ENCODE measurements around the gene DNAJB14. TPM values are rescaled to one million over a fixed set of nuclear protein-coding genes. Genes with fewer than 3 reads are reported as not detected.

Gene DNAJB14
- total RNA-seq, 1 experiment from 2014 or later, result 52.5 TPM

DNA sequence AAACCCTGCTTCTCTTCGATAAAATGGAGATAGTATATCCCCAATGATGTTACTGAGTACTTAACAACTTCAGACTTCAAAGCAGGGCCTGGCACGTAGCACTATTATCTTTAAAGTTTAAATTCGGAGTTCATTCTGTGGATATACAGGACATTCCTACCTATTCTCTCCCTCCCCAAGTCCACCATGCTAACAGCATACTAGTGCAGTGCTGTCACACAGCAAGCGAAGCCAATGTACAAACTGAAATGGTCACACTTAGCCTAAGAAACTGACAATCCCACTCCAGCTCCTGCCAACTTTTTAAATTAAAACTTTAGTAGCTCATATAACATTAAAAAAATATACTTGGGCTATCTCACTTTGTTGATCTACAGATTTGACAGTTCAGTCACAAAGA lies 1.2 kb upstream of the DNAJB14 start:
- Histone ChIP-seq H3K4me2 (ENCODE audit: low read length) (peak overlapping the region; percentile 88), H3K9me2 (ENCODE audit: insufficient read depth) (no peaks in the 10 kb centered on the region), H3K4me1 (ENCODE audit: control insufficient read depth in 1 of 2, insufficient read depth in 2 of 2, low read length in 2 of 2) (peaks cover 16 to 39% of the 10 kb centered on the region in 2 experiments; a peak in 3 of 4 replicates), H3K9ac (ENCODE audit: low read length) (peak overlapping the region; percentile 92; the same call in 1 of the 2 replicates), H2AFZ (ENCODE audit: low read depth, low read length, poor library complexity, severe bottlenecking) (no peak overlapping the region), H3K9me3 (ENCODE audit: control insufficient read depth in 1 of 2, insufficient read depth in 1 of 2, low read depth in 1 of 2, low read length in 2 of 2) (no peaks in the 10 kb centered on the region), H3K79me2 (ENCODE audit: insufficient read depth, low read length) (peaks cover 65% of the 10 kb centered on the region), H4K20me1 (ENCODE audit: insufficient read depth) (peaks cover 8% of the 10 kb centered on the region; the same call in 1 of the 2 replicates), H3K4me3 (replicated peaks in 1 of 2; ENCODE audit: low read depth in 1 of 2, low read length in 2 of 2) (peak overlapping the region; percentile 85 to 86; a peak in 3 of 4 replicates), H3K27me3 (ENCODE audit: insufficient read depth, low read length) (no peaks in the 10 kb centered on the region), H3K27ac (ENCODE audit: low read depth, low read length) (peak overlapping the region; percentile 94; the same call in 1 of the 2 replicates), H3K36me3 (ENCODE audit: control insufficient read depth in 1 of 2, insufficient read depth in 2 of 2, low read length in 2 of 2) (peaks cover 8 to 12% of the 10 kb centered on the region in 2 experiments; a peak in 3 of 4 replicates)
- TF ChIP-seq JUND (IDR thresholded peaks at IDR 0.05), result no peak
- TF ChIP-seq ZFX (IDR thresholded peaks at IDR 0.05), result no peak
- TF ChIP-seq EZH2 (IDR thresholded peaks at IDR 0.05), result no peak
- no peak for TF ChIP-seq SRF (IDR thresholded peaks at IDR 0.05; ENCODE audit: low read depth)
- no peak for TF ChIP-seq SIN3A (IDR thresholded peaks at IDR 0.05; ENCODE audit: low read depth)
- ChIA-PET POLR2A (interaction anchor here (1.5 to 1.6 kb wide), 2 partner anchors 51 to 224 kb away, joined by 3 read pairs; no protein-coding TSS in a partner anchor), CTCF (interaction anchor here (1.5 to 1.7 kb wide), 2 partner anchors 53 to 140 kb away, joined by 3 to 6 read pairs; partner anchors contain the start of gene LAMTOR3), RAD21 (ENCODE audit: low non-redundant PET in 1 of 2, low total read pairs in 2 of 2, uncharacterized antibody in 2 of 2, unreplicated experiment in 2 of 2) (no interaction called here)
- BruUV-seq (replicated peaks), result no TSS peak
- intact Hi-C loops (cut with micrococcal nuclease), result loop anchor here (5.0 kb wide), 2 partner anchors 55 to 135 kb away; partner anchors contain the start of gene LAMTOR3
- DNase-seq (ENCODE audit: low read depth, low spot score), result no peak
- ATAC-seq, result no peak

GRCh38 chr4:99947190-99947578 lies 766 bp upstream of the DNAJB14 start:
- Histone ChIP-seq H2AFZ (ENCODE audit: low read depth, low read length, poor library complexity, severe bottlenecking) (no peak overlapping the region), H3K79me2 (ENCODE audit: insufficient read depth, low read length) (peaks cover 70% of the 10 kb centered on the region), H3K9me3 (ENCODE audit: control insufficient read depth in 1 of 2, insufficient read depth in 1 of 2, low read depth in 1 of 2, low read length in 2 of 2) (no peaks in the 10 kb centered on the region), H3K9ac (ENCODE audit: low read length) (peak overlapping the region; percentile 86), H3K36me3 (ENCODE audit: control insufficient read depth in 1 of 2, insufficient read depth in 2 of 2, low read length in 2 of 2) (peaks cover 8 to 12% of the 10 kb centered on the region in 2 experiments; a peak in 3 of 4 replicates), H4K20me1 (ENCODE audit: insufficient read depth) (peaks cover 8% of the 10 kb centered on the region; the same call in 1 of the 2 replicates), H3K27me3 (ENCODE audit: insufficient read depth, low read length) (no peaks in the 10 kb centered on the region), H3K27ac (ENCODE audit: low read depth, low read length) (peak overlapping the region; percentile 94), H3K9me2 (ENCODE audit: insufficient read depth) (no peaks in the 10 kb centered on the region), H3K4me2 (ENCODE audit: low read length) (peak overlapping the region; percentile 88), H3K4me3 (replicated peaks in 1 of 2; ENCODE audit: low read depth in 1 of 2, low read length in 2 of 2) (peak overlapping the region; percentile 85 to 86), H3K4me1 (ENCODE audit: control insufficient read depth in 1 of 2, insufficient read depth in 2 of 2, low read length in 2 of 2) (peaks cover 16 to 39% of the 10 kb centered on the region in 2 experiments; a peak in 3 of 4 replicates)
- BruUV-seq (replicated peaks), result no TSS peak
- CTCF ChIA-PET, result interaction anchor here (1.5 kb wide), 1 partner anchor 53 kb away, joined by 3 read pairs; the partner anchor contains the start of gene LAMTOR3
- TF ChIP-seq SRF (IDR thresholded peaks at IDR 0.05; ENCODE audit: low read depth) (no peak), MAX (IDR thresholded peaks at IDR 0.05) (no peak), POLR2A (IDR thresholded peaks at IDR 0.05; ENCODE audit: borderline replicate concordance, extremely low read depth, insufficient read depth, insufficient read length) (peak; percentile 46)
- ATAC-seq (no peak), DNase-seq (ENCODE audit: low read depth, low spot score) (no peak)
- POLR2A ChIA-PET, result interaction anchor here (1.5 to 1.6 kb wide), 2 partner anchors 51 to 223 kb away, joined by 3 read pairs; no protein-coding TSS in a partner anchor
- RAD21 ChIA-PET (ENCODE audit: low non-redundant PET in 1 of 2, low total read pairs in 2 of 2, uncharacterized antibody in 2 of 2, unreplicated experiment in 2 of 2), result no interaction called here
- intact Hi-C loops (cut with micrococcal nuclease), result loop anchor here (5.0 kb wide), 2 partner anchors 55 to 135 kb away; partner anchors contain the start of gene LAMTOR3

All from HCT116 (cell line).